Measurements from ENCODE around the gene LRCH1.

GRCh38 chr13:46761174-46761573, 208.2 kb downstream of the LRCH1 start:
- TF ChIP-seq POLR2A (IDR thresholded peaks at IDR 0.05; ENCODE audit: low read length) (no peak), GATA1 (IDR thresholded peaks at IDR 0.05; ENCODE audit: low read depth, low read length) (no peak)

Measured in erythroblast (primary cell).